OCI-LY1 (cell line): ENCODE results near the gene SLC39A9.

Experiments
- CTCF ChIP-seq: fragments of 200-600 bp; sonication (generic), shearing (Covaris generic); IDR thresholded peaks from 2 replicates; pipeline ENCODE4 v1.5.1; 2017; ENCODE audit warnings: mild to moderate bottlenecking, antibody characterized with exemption, low read length, moderate library complexity, mixed read lengths
- EZH2 ChIP-seq: fragments of 200-600 bp; sonication (generic), shearing (Covaris generic); IDR thresholded peaks from 2 replicates; pipeline ENCODE4 v1.8.0; 2017; ENCODE audit warnings: borderline replicate concordance, mixed run types, mild to moderate bottlenecking, antibody characterized with exemption, low read length, moderate library complexity, mixed read lengths

DNA sequence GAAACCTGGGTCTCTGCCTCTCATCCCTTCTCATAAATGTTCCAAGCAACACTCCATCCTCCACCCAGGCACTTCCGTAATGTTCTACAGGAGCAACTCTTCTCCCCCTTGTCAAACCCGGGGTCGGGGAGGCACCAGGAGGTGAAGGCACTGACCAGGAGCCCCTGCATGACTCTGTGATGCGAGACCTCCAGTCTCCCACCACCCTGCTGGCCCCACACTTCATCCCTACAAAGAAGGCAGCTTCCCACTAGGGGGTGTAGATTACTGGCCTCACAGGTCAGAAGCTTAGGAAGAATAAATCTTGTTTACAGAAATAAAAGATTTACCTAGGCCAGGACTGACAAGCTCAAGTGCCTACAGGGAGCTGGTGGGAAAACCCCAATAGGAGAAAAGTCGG, 47.6 kb upstream of the SLC39A9 start:
- TF ChIP-seq CTCF, result no peak
- TF ChIP-seq EZH2, result no peak
